ENCODE data around the gene DGLUCY. TPM values are rescaled to one million over a fixed set of nuclear protein-coding genes. Genes with fewer than 3 reads are reported as not detected.
"Not testable (repeated sequence)": the region's sequence is repeated elsewhere in the genome, so short reads cannot be mapped to it uniquely, and the experiment has no call there.

The DGLUCY gene
- total RNA-seq, 1 experiment from 2014 or later, result 67.0 TPM

GRCh38 chr14:91225025-91225424 lies 111.2 kb downstream of the DGLUCY start:
- no peak overlapping the region for H3K4me3 ChIP-seq (replicated peaks in 1 of 2; ENCODE audit: low read depth in 1 of 2, low read length in 2 of 2)
- H3K9me2 ChIP-seq (ENCODE audit: insufficient read depth), result no peaks in the 10 kb centered on the region
- H3K79me2 ChIP-seq (ENCODE audit: insufficient read depth, low read length), result no peaks in the 10 kb centered on the region
- peaks cover 0 to 15% of the 10 kb centered on the region in 2 experiments; a peak in 1 of 4 replicates for H3K4me1 ChIP-seq (ENCODE audit: control insufficient read depth in 1 of 2, insufficient read depth in 2 of 2, low read length in 2 of 2)
- RAD21 ChIA-PET (ENCODE audit: low non-redundant PET in 1 of 2, low total read pairs in 2 of 2, uncharacterized antibody in 2 of 2, unreplicated experiment in 2 of 2), result no interaction called here
- DNase-seq (ENCODE audit: low read depth, low spot score) (no peak), ATAC-seq (no peak)
- BruUV-seq (replicated peaks), result no TSS peak
- no peaks in the 10 kb centered on the region for H4K20me1 ChIP-seq (ENCODE audit: insufficient read depth)
- no peak overlapping the region for H2AFZ ChIP-seq (ENCODE audit: low read depth, low read length, poor library complexity, severe bottlenecking)
- no peak overlapping the region for H3K9ac ChIP-seq (ENCODE audit: low read length)
- POLR2A ChIA-PET, result no interaction called here
- no peaks in the 10 kb centered on the region for H3K27me3 ChIP-seq (ENCODE audit: insufficient read depth, low read length)
- no peak overlapping the region for H3K27ac ChIP-seq (ENCODE audit: low read depth, low read length)
- H3K9me3 ChIP-seq (ENCODE audit: control insufficient read depth in 1 of 2, insufficient read depth in 1 of 2, low read depth in 1 of 2, low read length in 2 of 2), result no peaks in the 10 kb centered on the region
- H3K36me3 ChIP-seq (ENCODE audit: control insufficient read depth in 1 of 2, insufficient read depth in 2 of 2, low read length in 2 of 2), result peaks cover 0 to 4% of the 10 kb centered on the region in 2 experiments; a peak in 1 of 4 replicates
- no peak for TF ChIP-seq CBX3 (IDR thresholded peaks at IDR 0.05; ENCODE audit: low read depth)
- TF ChIP-seq ZBTB33 (IDR thresholded peaks at IDR 0.05; ENCODE audit: extremely low read depth, insufficient replicate concordance, low read length), result no peak
- TF ChIP-seq EZH2phosphoT487 (IDR thresholded peaks at IDR 0.05; ENCODE audit: borderline replicate concordance), result no peak
- no peak for TF ChIP-seq ELF1 (IDR thresholded peaks at IDR 0.05; ENCODE audit: borderline replicate concordance, low read depth)
- TF ChIP-seq JUND (IDR thresholded peaks at IDR 0.05), result no peak
- no peak for TF ChIP-seq SP1 (IDR thresholded peaks at IDR 0.05; ENCODE audit: low read depth)
- TF ChIP-seq RAD21 (IDR thresholded peaks at IDR 0.05; ENCODE audit: low read depth), result no peak
- TF ChIP-seq CEBPB (IDR thresholded peaks at IDR 0.05; ENCODE audit: low read depth), result no peak
- TF ChIP-seq MAX (IDR thresholded peaks at IDR 0.05), result no peak
- TF ChIP-seq YY1 (IDR thresholded peaks at IDR 0.05; ENCODE audit: extremely low read depth, insufficient replicate concordance, low read depth, low read length), result no peak
- no peak for TF ChIP-seq ZFX (IDR thresholded peaks at IDR 0.05)
- no peak for TF ChIP-seq EGR1 (IDR thresholded peaks at IDR 0.05; ENCODE audit: low read depth)
- TF ChIP-seq TCF7L2 (IDR thresholded peaks at IDR 0.05; ENCODE audit: borderline replicate concordance, extremely low read depth, insufficient read depth, insufficient read length), result no peak
- TF ChIP-seq ZNF274 (IDR thresholded peaks at IDR 0.05; ENCODE audit: low read depth, low read length), result no peak
- no peak for TF ChIP-seq ATF3 (IDR thresholded peaks at IDR 0.05)
- no peak for TF ChIP-seq POLR2AphosphoS5 (IDR thresholded peaks at IDR 0.05; ENCODE audit: low read depth, low read length)
- no peak for TF ChIP-seq EZH2 (IDR thresholded peaks at IDR 0.05)
- no peak for TF ChIP-seq POLR2A (IDR thresholded peaks at IDR 0.05; ENCODE audit: borderline replicate concordance, extremely low read depth, insufficient read depth, insufficient read length)
- intact Hi-C loops (cut with micrococcal nuclease), result no loop called here
- CTCF ChIA-PET, result no interaction called here
- H3K4me2 ChIP-seq (ENCODE audit: low read length), result no peak overlapping the region

GRCh38 chr14:91226360-91226759 lies 112.5 kb downstream of the DGLUCY start:
- BruUV-seq (replicated peaks); H2AFZ ChIP-seq (ENCODE audit: low read depth, low read length, poor library complexity, severe bottlenecking); H3K4me3 ChIP-seq (replicated peaks in 1 of 2; ENCODE audit: low read depth in 1 of 2, low read length in 2 of 2); H3K9me3 ChIP-seq (ENCODE audit: control insufficient read depth in 1 of 2, insufficient read depth in 1 of 2, low read depth in 1 of 2, low read length in 2 of 2); H3K79me2 ChIP-seq (ENCODE audit: insufficient read depth, low read length); DNase-seq (ENCODE audit: low read depth, low spot score); ATAC-seq; H3K9me2 ChIP-seq (ENCODE audit: insufficient read depth); POLR2A ChIA-PET; H3K9ac ChIP-seq (ENCODE audit: low read length); H3K4me2 ChIP-seq (ENCODE audit: low read length); H4K20me1 ChIP-seq (ENCODE audit: insufficient read depth); CTCF ChIA-PET; H3K27ac ChIP-seq (ENCODE audit: low read depth, low read length); RAD21 ChIA-PET (ENCODE audit: low non-redundant PET in 1 of 2, low total read pairs in 2 of 2, uncharacterized antibody in 2 of 2, unreplicated experiment in 2 of 2); H3K36me3 ChIP-seq (ENCODE audit: control insufficient read depth in 1 of 2, insufficient read depth in 2 of 2, low read length in 2 of 2); intact Hi-C loops (cut with micrococcal nuclease); H3K27me3 ChIP-seq (ENCODE audit: insufficient read depth, low read length): not testable (repeated sequence)
- H3K4me1 ChIP-seq (ENCODE audit: control insufficient read depth in 1 of 2, insufficient read depth in 2 of 2, low read length in 2 of 2), result peaks cover 0 to 15% of the 10 kb centered on the region in 2 experiments; a peak in 1 of 4 replicates
